HepG2 (cell line): Measurements from ENCODE around the gene HECTD1. TPM values are rescaled to one million over a fixed set of nuclear protein-coding genes. Genes with fewer than 3 reads are reported as not detected.

ENCODE experiments used
- ESRRA ChIP-seq: sonication (generic); formaldehyde crosslinking; IDR thresholded peaks from 2 replicates; pipeline ENCODE4 v1.5.1; 2020; ENCODE audit warnings: mild to moderate bottlenecking, low read depth, missing genetic modification reagents
- FOSL2 ChIP-seq: sonication (generic); formaldehyde crosslinking; IDR thresholded peaks from 2 replicates; pipeline ENCODE4 v1.4.0; 2020; ENCODE audit warnings: missing genetic modification reagents
- FOXC1 ChIP-seq: sonication (generic); formaldehyde crosslinking; IDR thresholded peaks from 2 replicates; pipeline ENCODE4 v1.8.0; 2022; ENCODE audit warnings: mild to moderate bottlenecking, missing genetic modification reagents, borderline replicate concordance
- GLI4 ChIP-seq: sonication (generic); formaldehyde crosslinking; IDR thresholded peaks from 2 replicates; pipeline ENCODE4 v1.5.1; 2020; ENCODE audit warnings: missing genetic modification reagents, mild to moderate bottlenecking, moderate library complexity, borderline replicate concordance
- HDAC2 ChIP-seq: sonication (generic); formaldehyde crosslinking; IDR thresholded peaks from 2 replicates; pipeline ENCODE4 v1.4.0; 2020; ENCODE audit warnings: missing genetic modification reagents
- HES4 ChIP-seq: sonication (generic); formaldehyde crosslinking; IDR thresholded peaks from 2 replicates; pipeline ENCODE4 v1.9.0; 2021; ENCODE audit warnings: mild to moderate bottlenecking, missing genetic modification reagents, borderline replicate concordance
- HNF1B ChIP-seq: sonication (generic); formaldehyde crosslinking; IDR thresholded peaks from 2 replicates; pipeline ENCODE4 v1.5.1; 2020; ENCODE audit warnings: mild to moderate bottlenecking, moderate library complexity, missing genetic modification reagents
- HNF4G ChIP-seq, 2 experiments: sonication (generic) in 1 of 2; formaldehyde crosslinking in 1 of 2; IDR thresholded peaks; 2 replicates each; pipeline versions ENCODE4 v1.4.0 to v1.6.1; 2011 to 2020; ENCODE audit warnings: borderline replicate concordance in 2 of 2, low read depth in 2 of 2, mild to moderate bottlenecking in 2 of 2, low read length in 1 of 2, missing genetic modification reagents in 1 of 2, moderate library complexity in 1 of 2
- KDM6A ChIP-seq: IDR thresholded peaks from 2 replicates; pipeline ENCODE4 v1.6.1; 2016; ENCODE audit warnings: low read depth
- MED1 ChIP-seq: sonication (generic); formaldehyde crosslinking; IDR thresholded peaks from 2 replicates; pipeline ENCODE4 v1.4.0; 2020; ENCODE audit warnings: missing genetic modification reagents
- MEIS2 ChIP-seq: sonication (generic); formaldehyde crosslinking; IDR thresholded peaks from 2 replicates; pipeline ENCODE4 v1.9.0; 2021; ENCODE audit warnings: mild to moderate bottlenecking, missing genetic modification reagents
- MTA1 ChIP-seq: sonication (generic); formaldehyde crosslinking; IDR thresholded peaks from 2 replicates; pipeline ENCODE4 v1.4.0; 2020; ENCODE audit warnings: missing genetic modification reagents, mild to moderate bottlenecking, borderline replicate concordance
- MXI1 ChIP-seq: IDR thresholded peaks from 3 replicates; pipeline ENCODE4 v1.6.1; 2012; ENCODE audit warnings: low read depth, low read length, inconsistent platforms, borderline replicate concordance
- NFIB ChIP-seq: sonication (generic); formaldehyde crosslinking; IDR thresholded peaks from 2 replicates; pipeline ENCODE4 v1.9.0; 2021; ENCODE audit warnings: missing genetic modification reagents, mild to moderate bottlenecking, borderline replicate concordance
- NR2F1 ChIP-seq, 2 experiments: fragments of 450-650 bp in 1 of 2; formaldehyde crosslinking in 1 of 2; IDR thresholded peaks; 2 replicates each; pipeline versions ENCODE4 v1.5.0 to v1.6.1; 2016 to 2020; ENCODE audit warnings: mild to moderate bottlenecking in 1 of 2, missing compliant biosample characterization in 1 of 2, missing genetic modification reagents in 1 of 2, moderate library complexity in 1 of 2
- NR2F6 ChIP-seq, 2 experiments: IDR thresholded peaks; 2 replicates each; pipeline ENCODE4 v1.6.1; 2016; ENCODE audit warnings: antibody characterized with exemption in 1 of 2, mild to moderate bottlenecking in 1 of 2
- PATZ1 ChIP-seq: sonication (generic); formaldehyde crosslinking; IDR thresholded peaks from 2 replicates; pipeline ENCODE4 v1.4.0; 2020; ENCODE audit warnings: missing genetic modification reagents
- RCOR2 ChIP-seq: IDR thresholded peaks from 2 replicates; pipeline ENCODE4 v1.6.1; 2016; ENCODE audit warnings: missing biosample characterization, missing genetic modification reagents
- SMAD3 ChIP-seq: sonication (generic); formaldehyde crosslinking; IDR thresholded peaks from 2 replicates; pipeline ENCODE4 v1.4.0; 2020; ENCODE audit warnings: missing genetic modification reagents
- SMC3 ChIP-seq: IDR thresholded peaks from 2 replicates; pipeline ENCODE4 v1.6.1; 2011; ENCODE audit warnings: low read length, improper control_type of control experiment
- ZNF274 ChIP-seq: sonication (generic); formaldehyde crosslinking; IDR thresholded peaks from 2 replicates; pipeline ENCODE4 v1.5.1; 2020; ENCODE audit warnings: mild to moderate bottlenecking, missing genetic modification reagents
- ZNF331 ChIP-seq: sonication (generic); formaldehyde crosslinking; IDR thresholded peaks from 2 replicates; pipeline ENCODE4 v1.4.0; 2020; ENCODE audit warnings: missing genetic modification reagents
- ZNF44 ChIP-seq: sonication (generic); formaldehyde crosslinking; IDR thresholded peaks from 2 replicates; pipeline ENCODE4 v1.5.1; 2020; ENCODE audit warnings: mild to moderate bottlenecking, missing genetic modification reagents
- ZNF547 ChIP-seq: sonication (generic); formaldehyde crosslinking; IDR thresholded peaks from 2 replicates; pipeline ENCODE4 v1.5.1; 2020; ENCODE audit warnings: mild to moderate bottlenecking, missing genetic modification reagents
- ZNF605 ChIP-seq: sonication (generic); formaldehyde crosslinking; IDR thresholded peaks from 2 replicates; pipeline ENCODE4 v1.8.0; 2022; ENCODE audit warnings: mild to moderate bottlenecking, missing genetic modification reagents
- ZNF619 ChIP-seq: sonication (generic); formaldehyde crosslinking; IDR thresholded peaks from 2 replicates; pipeline ENCODE4 v1.4.0; 2020; ENCODE audit warnings: mild to moderate bottlenecking, missing genetic modification reagents
- ZNF879 ChIP-seq: sonication (generic); formaldehyde crosslinking; IDR thresholded peaks from 2 replicates; pipeline ENCODE4 v1.8.1; 2023; ENCODE audit warnings: missing genetic modification reagents
- polyA plus RNA-seq, 8 experiments: library from polyadenylated mRNA; depleted of rRNA in 3 of 8; stranded (reverse) in 7 of 8; unstranded in 1 of 8; fragments of >200 nt; fragmentation: Illumina TruSeq in 4 of 8; extraction: Trizol in 4 of 8; gene quantifications; 2 replicates each; pipeline versions ENCODE4 v1.2.1 to v1.2.3, GENCODE V29; 2011 to 2016; ENCODE audit warnings: low read depth in 4 of 8, missing spikeins in 1 of 8, mixed read lengths in 1 of 8; ENCODE audit not compliant: insufficient read depth in 1 of 8
- total RNA-seq, 5 experiments: library from RNA; depleted of rRNA; stranded (reverse); fragments of >200 nt; fragmentation: Illumina TruSeq; extraction: Trizol; gene quantifications; 2 replicates each; pipeline ENCODE4 v1.2.3, GENCODE V29; 2016; ENCODE audit warnings: low read depth in 1 of 5

The HECTD1 gene
- total and polyA plus RNA-seq, 2 of the 13 experiments (the other 11 are each of a cell fraction or from before 2014, with no cell fraction given) = 312 to 560 TPM

- TF ChIP-seq MTA1 (CRISPR knock-in tag) (0 out of 2 replicates have a peak, but pooled peaks have one; percentile 50), ESRRA (CRISPR knock-in tag) (peak; percentile 51; the same call in 1 of the 2 replicates), HNF4G (IDR thresholded peaks at IDR 0.05; ENCODE audit: borderline replicate concordance, low read depth, low read length) (peak; percentile 95), HNF4G (CRISPR knock-in tag; IDR thresholded peaks at IDR 0.05; ENCODE audit: borderline replicate concordance, low read depth) (peak; percentile 80; the same call in 1 of the 2 replicates), RCOR2 (CRISPR knock-in tag) (peak; percentile 66; the same call in 1 of the 2 replicates), HES4 (CRISPR knock-in tag) (0 out of 2 replicates have a peak, but pooled peaks have one; percentile 19), ZNF274 (peak; percentile 29; the same call in 1 of the 2 replicates), HDAC2 (CRISPR knock-in tag) (0 out of 2 replicates have a peak, but pooled peaks have one; percentile 63), SMC3 (peak; percentile 26), ZNF879 (CRISPR knock-in tag) (peak; percentile 89; the same call in 1 of the 2 replicates), KDM6A (CRISPR knock-in tag) (peak; percentile 58; the same call in 1 of the 2 replicates), ZNF619 (CRISPR knock-in tag) (peak; percentile 86; the same call in 1 of the 2 replicates), NR2F6 (IDR thresholded peaks at IDR 0.05) (peak; percentile 83; the same call in 1 of the 2 replicates), NR2F6 (CRISPR knock-in tag; IDR thresholded peaks at IDR 0.05) (peak; percentile 83), ZNF44 (CRISPR knock-in tag) (peak; percentile 56; the same call in 1 of the 2 replicates), NR2F1 (CRISPR knock-in tag; IDR thresholded peaks at IDR 0.05) (peak; percentile 61 to 79; a peak in 2 of 4 replicates), ZNF605 (CRISPR knock-in tag) (peak; percentile 66; the same call in 1 of the 2 replicates), GLI4 (0 out of 2 replicates have a peak, but pooled peaks have one; percentile 76), NFIB (0 out of 2 replicates have a peak, but pooled peaks have one; percentile 33), FOXC1 (peak; percentile 65; the same call in 1 of the 2 replicates), ZNF331 (CRISPR knock-in tag) (peak; percentile 14; the same call in 1 of the 2 replicates), FOSL2 (CRISPR knock-in tag) (0 out of 2 replicates have a peak, but pooled peaks have one; percentile 30), ZNF547 (CRISPR knock-in tag) (peak; percentile 73; the same call in 1 of the 2 replicates), MED1 (peak; percentile 59), SMAD3 (CRISPR knock-in tag) (0 out of 2 replicates have a peak, but pooled peaks have one; percentile 43), PATZ1 (CRISPR knock-in tag) (peak; percentile 85), HNF1B (CRISPR knock-in tag) (0 out of 2 replicates have a peak, but pooled peaks have one; percentile 55), MXI1 (0 out of 3 replicates have a peak, but pooled peaks have one; percentile 14), MEIS2 (peak; percentile 52; the same call in 1 of the 2 replicates)
Measured at GRCh38 chr14:31052905-31053586, 154.5 kb downstream of the HECTD1 start (continued).
